Iris pigment epithelial cell (primary cell): ENCODE data around the gene TPI1.
"Not testable (repeated sequence)": the region's sequence is repeated elsewhere in the genome, so short reads cannot be mapped to it uniquely, and the experiment has no call there.

Experiments used
- DNase-seq: peaks from one replicate; pipeline ENCODE4 v3.0.0-alpha.2; 2011; ENCODE audit warnings: low read depth

Gene TPI1

GRCh38 chr12:6894321-6894720 is 27.0 kb downstream of the TPI1 start:
- DNase-seq = no peak

GRCh38 chr12:6896846-6897435 is 29.6 kb downstream of the TPI1 start:
- no peak for DNase-seq

GRCh38 chr12:6899427-6899826 is 32.1 kb downstream of the TPI1 start:
- DNase-seq = no peak

DNA sequence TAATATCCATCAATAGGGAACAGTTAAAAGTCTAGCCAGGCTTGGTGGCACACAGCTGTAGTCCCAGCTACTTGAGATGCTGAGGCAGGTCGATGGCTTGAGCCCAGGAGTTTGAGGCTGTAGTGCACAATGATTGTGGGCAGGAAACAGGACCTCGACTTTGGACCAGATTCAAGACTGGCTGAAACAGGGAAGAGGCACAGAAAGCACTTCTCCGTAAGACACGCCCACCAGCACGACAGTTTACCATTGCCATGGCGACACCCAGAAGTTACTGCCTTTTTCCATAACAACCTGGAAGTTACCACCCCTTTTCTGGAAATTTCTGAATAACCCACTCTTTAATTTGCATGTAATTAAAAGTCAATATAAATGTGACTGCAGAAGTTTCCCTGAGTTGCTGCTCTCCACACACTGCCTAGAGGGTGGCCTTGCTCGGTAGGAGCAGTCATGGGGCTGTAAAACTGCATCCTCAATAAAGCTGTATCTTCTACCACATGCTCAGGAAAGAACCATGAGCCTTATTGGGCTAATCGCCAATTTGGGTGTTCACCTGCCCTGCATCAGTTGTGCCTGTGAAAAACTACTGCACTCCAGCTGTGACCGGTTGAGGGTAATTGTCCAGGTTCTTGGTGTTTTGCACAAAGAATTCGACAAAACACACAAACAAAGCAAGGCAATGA is 32.6 kb downstream of the TPI1 start:
- DNase-seq = peak; percentile 47

DNA sequence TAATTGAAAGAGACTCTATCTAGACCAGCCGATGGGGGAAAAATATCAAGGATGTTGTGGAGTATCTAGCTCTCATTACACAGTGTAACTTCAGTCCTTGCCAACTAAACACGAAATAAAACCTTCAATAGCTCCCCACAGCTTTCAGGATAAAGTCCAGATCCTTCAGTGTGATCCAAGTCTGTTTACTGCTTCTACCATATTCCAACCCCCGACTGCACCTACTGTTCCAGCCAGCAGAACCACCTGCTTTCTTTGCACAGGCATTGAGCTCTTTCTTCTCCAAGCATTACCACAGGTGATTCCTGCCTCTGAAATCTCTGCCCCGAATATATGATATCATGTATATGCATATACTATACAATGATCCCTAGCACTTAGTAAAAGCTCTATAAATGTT is 35.1 kb downstream of the TPI1 start:
- no peak for DNase-seq

GRCh38 chr12:6903722-6904121 is 36.4 kb downstream of the TPI1 start:
- DNase-seq = no peak

DNA sequence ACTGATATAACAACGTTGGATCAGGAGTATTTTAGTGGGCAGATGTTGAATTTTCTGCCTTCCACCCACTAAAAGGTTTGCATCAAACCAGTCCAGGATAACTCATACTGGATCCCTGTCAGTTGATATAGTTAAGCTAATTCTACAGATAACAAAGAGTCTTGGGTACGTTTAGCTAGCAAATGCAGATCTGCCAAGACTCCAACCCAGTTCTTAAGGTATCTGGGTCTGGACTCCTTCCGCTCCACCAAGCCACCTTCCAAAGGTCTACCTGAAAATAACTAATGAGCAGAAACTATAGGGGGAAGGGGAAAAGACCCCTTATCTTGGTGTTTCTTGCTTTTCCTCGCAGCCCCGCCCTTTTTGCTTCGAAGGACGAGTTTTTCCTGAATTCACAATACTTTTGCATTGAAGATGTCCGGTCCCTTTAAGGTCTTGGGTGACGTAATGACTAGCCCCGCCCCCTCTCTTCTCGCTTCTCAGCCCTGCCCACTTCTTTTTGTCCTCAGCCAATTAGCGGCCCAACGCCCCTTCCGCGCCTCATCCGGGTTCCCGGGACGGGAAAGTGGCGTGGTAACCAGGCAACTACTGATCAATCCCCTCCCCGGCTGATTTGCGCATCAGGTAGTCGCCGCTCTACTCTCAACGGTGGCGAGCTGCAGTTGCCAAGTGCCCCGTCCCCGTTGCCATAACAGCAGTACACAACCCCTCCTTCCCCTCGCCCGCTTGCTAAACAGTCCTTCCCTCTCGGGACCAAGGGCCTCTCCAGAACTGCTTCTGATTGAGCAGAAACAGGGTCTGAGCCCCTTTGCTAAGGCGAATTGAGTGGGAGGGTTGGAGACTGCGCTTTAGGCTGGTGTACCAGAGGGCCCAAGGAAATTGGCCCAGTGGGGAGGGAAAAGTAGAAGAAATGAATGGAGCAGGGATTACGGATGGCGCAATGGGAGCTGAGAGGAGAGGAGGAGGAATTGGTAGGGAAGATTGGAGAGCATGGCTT is 37.2 kb downstream of the TPI1 start, which contains the start of gene LRRC23:
TSS of gene LRRC23 (plus strand) at position 543 of the 997 bp plus-strand sequence. CDS start 812 bp downstream, outside the sequence.
- peak; percentile 94 for DNase-seq

- no peak for DNase-seq
Measured at GRCh38 chr12:6905414-6906040, 38.2 kb downstream of the TPI1 start.

- not testable (repeated sequence) for DNase-seq
Measured at GRCh38 chr12:6908141-6908540, 40.8 kb downstream of the TPI1 start.

DNA sequence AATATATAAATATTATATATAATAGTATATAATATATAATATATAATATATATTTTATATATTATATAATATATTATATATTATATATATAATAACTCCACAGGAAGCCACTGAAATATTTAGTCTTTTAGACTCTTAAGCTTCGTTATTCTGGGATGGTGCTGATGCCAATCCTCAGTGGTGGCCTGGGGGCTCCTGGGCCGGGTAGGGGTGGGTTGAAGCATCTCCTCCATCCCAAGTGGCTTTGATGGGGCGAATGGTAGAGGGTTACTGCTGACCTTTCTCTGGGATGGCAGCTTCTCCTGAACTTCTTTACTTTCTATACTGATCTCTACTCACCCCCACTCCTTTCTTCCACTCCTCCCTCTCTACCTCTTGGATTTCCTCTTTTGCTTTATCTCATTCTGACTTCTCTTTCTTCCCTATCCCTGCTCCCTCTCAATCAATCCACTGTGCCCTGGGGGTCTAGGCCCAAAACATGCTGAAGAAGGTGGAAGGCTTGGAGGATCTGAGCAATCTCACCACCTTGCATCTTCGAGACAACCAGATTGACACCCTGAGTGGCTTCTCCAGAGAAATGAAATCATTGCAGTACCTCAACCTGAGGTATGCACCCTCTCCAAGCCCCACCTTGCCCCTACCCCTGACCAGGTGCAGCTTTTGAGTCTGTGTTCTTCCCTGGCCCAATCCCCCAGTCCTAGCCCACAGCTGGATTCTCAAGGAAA is 42.3 kb downstream of the TPI1 start:
- DNase-seq = no peak

DNA sequence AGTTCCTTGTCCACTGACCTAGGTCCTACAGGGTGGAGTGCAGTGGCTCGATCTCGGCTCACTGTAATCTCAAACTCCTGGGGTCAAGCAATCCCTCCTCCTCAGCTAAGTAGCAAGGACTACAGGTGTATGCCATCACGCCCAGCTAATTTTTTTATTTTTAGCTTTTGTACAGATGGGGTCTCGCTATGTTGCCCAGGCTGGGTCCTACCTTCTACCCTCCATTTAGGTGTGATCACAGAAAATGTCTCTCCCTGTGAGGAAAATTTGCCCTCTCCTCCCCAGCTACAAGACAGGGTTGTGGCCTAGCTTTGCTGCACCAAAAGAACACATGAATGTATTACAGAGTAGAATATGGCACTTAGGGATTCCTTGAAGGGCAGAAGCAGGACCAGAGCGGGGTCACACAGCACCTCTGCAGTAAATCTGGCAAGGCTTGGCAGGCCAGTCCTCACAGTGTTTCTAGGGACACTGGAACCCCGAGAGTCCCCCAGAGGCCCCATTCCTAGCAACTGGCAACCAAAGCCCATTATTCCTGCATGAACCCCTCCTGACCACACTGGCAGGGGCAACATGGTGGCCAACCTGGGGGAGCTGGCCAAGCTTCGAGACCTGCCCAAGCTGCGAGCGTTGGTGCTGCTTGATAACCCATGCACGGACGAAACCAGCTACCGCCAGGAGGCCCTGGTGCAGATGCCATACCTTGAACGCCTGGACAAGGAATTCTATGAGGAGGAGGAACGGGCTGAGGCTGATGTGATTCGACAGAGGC is 45.0 kb downstream of the TPI1 start:
- no peak for DNase-seq

GRCh38 chr12:6914246-6914946 is 47.1 kb downstream of the TPI1 start, which contains the start of gene ENO2:
Gene ENO2 (plus strand): TSS chr12:6914580. CDS start chr12:6915833, 1,253 bp downstream.
- peak; percentile 67 for DNase-seq

GRCh38 chr12:6914947-6915788 is 47.8 kb downstream of the TPI1 start:
- DNase-seq = no peak

DNA sequence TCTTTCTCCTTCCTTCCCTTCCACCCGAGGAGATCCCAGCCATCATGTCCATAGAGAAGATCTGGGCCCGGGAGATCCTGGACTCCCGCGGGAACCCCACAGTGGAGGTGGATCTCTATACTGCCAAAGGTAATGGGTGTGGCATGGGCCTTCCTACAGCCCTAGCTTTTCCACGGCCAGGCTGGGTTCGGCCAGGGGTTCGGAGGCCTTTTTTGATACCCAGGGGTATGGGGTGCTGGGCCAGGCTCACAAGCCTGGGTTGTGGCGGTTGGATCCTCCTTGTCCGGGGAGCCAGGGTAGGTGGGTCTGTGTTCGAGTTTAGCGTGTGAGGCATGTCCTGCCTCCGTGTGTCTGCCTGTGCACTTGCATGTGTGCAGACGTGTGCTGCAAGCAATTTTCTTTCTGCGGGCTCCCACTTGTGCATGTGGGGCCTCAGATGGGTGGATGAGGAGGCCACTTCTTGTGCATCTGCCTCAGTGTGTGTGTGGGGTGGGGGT is 48.5 kb downstream of the TPI1 start:
- no peak for DNase-seq

DNA sequence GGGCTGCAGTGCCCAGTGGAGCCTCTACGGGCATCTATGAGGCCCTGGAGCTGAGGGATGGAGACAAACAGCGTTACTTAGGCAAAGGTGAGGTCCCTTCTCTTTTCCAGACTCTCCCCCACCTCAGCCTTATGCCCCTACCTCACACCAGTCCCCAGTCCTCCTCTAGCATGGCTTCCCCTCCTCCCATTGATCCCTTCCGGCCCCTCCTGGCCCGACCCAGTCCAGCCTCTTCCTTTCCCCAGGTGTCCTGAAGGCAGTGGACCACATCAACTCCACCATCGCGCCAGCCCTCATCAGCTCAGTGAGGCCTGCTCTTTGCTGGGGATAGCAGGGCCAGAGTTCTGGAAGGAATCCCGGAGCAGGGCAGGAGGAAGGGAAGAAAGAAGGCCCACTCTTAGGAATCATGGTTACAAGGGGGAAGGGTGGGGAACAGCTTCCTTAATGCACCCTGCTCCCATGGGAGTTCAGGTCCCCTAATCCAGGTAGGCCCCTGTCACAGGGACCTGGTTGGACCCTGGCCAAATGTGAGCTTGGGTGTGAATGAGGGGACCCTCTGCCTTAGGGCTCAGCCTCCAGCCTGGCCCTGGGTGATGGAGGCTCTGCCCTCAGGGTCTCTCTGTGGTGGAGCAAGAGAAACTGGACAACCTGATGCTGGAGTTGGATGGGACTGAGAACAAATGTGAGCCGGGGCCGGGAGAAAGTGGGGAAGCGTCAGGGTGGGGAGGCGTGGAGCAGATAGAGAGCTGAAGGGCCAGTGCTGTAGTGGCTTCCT is 49.3 kb downstream of the TPI1 start:
- DNase-seq = no peak

- DNase-seq = peak; percentile 64
Measured at GRCh38 chr12:6917491-6918231, 50.3 kb downstream of the TPI1 start.

GRCh38 chr12:6919588-6919987 is 52.3 kb downstream of the TPI1 start:
- no peak for DNase-seq
